Brain pericyte (primary cell): ENCODE measurements around the gene FAM210B.
"Not testable (repeated sequence)": the region's sequence is repeated elsewhere in the genome, so short reads cannot be mapped to it uniquely, and the experiment has no call there.

Source experiments
- DNase-seq: peaks from one replicate; pipeline ENCODE4 v3.0.0-alpha.2; 2012; ENCODE audit warnings: low read depth, low spot score

FAM210B gene, protein sequence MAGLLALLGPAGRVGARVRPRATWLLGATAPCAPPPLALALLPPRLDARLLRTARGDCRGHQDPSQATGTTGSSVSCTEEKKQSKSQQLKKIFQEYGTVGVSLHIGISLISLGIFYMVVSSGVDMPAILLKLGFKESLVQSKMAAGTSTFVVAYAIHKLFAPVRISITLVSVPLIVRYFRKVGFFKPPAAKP

DNA sequence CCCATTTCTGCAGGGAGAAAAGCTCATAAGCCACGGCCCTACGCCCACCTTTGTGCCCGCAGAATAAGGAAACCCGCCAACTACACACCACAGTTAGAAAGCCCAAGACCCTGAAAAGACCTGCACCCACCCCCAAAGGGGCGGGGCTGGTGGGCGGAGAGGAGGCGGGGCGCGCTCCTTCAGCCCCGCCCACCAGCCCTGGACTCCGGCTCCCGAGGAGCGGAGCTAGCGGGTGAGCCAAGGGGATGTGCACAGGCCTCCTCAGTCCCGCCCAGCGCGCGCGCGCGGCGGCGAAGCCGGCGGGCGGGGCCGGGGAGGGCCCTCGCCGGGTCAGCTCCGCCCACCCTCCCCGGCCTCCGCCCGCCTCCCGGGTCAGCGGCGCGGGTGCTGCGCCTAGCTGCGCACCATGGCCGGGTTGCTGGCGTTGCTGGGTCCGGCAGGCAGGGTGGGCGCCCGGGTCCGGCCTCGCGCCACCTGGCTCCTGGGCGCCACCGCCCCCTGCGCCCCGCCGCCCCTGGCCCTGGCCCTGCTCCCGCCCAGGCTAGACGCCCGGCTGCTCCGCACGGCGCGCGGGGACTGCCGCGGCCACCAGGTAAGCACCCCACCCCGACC is at the start of gene FAM210B:
Gene FAM210B, plus strand, starts transcription at position 375 of the 612 bp plus-strand sequence. Its CDS starts 32 bp downstream, at position 407.
- peak; percentile 42 for DNase-seq

- no peak for DNase-seq
These were observed 42.7 kb upstream of the FAM210B start for GRCh38 chr20:56316051-56316450.

GRCh38 chr20:56316483-56316882 is 42.3 kb upstream of the FAM210B start:
- no peak for DNase-seq

DNA sequence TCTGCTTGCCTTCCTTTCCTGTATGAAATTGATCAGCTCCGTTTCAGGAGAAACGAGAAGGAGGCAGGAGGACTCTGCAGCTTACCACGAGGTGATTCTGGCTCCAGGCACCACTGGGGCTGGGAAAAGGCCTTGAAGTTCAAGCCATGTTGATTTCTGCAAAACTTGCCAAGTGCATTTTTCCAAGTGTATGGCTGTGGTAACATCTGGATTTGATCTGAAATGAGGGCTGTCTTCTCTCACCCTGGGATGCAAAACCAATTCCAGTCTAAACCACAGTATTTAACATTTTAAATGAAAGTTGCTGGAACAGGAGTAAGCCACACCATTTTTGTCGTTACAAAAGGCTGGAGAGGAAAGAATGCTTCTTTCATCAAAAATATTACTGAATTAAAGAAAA is 36.1 kb upstream of the FAM210B start:
- DNase-seq, result no peak

DNA sequence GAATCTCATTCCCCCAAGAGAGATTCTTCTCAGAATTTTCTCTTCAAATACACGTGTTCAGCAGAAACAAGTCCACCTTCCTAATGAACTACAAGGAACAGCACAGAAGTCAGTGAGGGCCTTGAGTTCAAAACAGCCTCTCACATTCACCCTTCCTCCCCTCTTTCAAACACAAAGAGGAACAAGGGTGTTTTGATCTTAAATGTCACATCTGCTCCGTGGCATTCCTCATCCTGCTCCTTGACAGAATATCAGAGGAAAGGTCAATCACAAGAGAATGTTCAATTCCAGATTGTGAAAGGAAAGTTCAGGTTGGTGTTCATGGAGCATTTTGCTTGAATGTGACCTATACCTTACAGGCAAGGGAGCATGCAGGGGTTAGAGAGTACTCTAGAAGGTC is 35.6 kb upstream of the FAM210B start:
- no peak for DNase-seq

- no peak for DNase-seq
These were observed 35.1 kb upstream of the FAM210B start for GRCh38 chr20:56323656-56324055.

DNA sequence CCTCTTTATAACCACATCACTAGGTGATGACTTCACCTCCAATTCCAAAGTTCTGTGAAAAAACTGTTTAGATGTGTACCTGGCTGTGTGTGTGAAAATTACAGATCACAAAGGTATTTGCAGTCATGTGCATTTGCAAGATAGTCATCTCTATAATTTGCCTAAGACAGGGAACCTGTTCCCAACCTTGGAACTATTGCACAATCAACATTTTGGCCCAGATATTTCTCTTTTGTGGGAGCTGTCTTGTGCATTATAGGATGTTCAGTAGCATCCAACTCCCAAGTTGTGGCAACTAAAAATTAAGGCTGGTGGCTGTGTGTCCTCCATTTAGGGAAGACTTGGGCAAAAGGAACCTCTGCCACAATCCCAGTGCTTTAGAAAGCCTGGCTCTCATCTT is 34.0 kb upstream of the FAM210B start:
- DNase-seq, result no peak

- DNase-seq, result no peak
These were observed 29.9 kb upstream of the FAM210B start for GRCh38 chr20:56328861-56329260.

- not testable (repeated sequence) for DNase-seq
These were observed 22.1 kb upstream of the FAM210B start for GRCh38 chr20:56336709-56337108.

- DNase-seq, result no peak
These were observed 16.0 kb upstream of the FAM210B start for GRCh38 chr20:56342783-56343182.

DNA sequence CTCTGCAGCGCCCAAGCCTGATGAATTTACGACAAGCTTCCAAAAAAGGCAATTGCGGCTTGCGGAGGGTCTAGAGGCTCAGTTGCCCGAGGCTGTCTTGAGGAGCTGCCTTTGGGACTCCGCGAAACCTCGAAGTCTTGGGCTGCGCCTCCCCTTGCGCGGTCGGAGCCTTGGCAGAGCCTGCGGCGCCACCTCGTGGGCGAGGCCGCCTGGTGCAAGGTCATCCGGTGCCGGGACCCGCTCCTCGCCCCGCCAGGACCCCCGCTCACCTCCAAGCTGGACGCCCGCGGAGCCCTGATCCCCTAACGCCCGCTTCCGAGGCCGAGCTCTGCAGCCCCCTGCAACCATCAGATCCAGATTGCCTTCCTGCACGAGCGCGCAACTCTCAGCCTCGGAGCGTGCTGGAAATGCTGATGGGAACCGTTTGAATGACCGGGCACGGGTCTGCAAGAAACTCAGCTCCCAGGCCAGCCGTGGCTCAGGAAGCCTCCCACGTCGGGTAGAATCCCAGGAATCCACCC is 14.9 kb upstream of the FAM210B start:
- DNase-seq, result no peak

DNA sequence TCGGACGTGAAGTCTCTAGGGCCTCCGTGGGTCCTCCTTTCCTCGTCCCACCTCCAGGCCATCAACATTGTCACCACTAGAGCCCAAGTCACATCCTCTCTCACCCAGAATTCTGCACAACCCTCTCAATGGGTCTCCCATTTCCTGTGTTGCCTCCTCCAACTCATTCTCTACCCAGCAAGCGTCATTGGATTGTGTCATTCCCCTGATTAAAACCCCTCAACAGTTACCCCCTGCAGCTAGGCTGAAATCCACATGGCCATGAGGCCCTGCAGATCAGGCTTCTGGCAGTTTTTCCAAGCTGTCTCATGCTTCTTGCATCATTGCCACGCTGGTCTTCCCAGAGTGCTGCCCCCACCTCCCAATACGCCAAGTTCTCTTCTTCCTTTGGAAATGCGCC is 12.9 kb upstream of the FAM210B start:
- no peak for DNase-seq

- no peak for DNase-seq
These were observed 11.0 kb upstream of the FAM210B start for GRCh38 chr20:56347628-56348304.

DNA sequence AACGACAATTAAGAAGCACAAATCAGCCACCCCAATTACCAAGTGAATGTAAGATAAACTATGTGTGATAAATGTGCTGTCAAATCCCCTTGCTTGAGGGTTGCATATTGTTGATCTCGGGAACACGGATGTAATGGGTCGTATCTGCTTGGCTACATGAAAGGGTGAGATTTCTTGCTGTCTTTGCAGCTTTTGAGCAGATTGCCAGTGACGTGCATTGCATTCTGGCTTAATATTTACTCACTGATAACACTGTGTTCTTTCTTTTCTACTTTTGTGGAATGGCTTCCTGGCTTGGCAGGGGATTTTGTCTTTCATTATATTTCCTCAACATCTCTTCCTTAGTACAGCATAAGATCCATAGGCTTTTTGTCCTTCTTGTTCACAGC is 10.5 kb upstream of the FAM210B start:
- no peak for DNase-seq

DNA sequence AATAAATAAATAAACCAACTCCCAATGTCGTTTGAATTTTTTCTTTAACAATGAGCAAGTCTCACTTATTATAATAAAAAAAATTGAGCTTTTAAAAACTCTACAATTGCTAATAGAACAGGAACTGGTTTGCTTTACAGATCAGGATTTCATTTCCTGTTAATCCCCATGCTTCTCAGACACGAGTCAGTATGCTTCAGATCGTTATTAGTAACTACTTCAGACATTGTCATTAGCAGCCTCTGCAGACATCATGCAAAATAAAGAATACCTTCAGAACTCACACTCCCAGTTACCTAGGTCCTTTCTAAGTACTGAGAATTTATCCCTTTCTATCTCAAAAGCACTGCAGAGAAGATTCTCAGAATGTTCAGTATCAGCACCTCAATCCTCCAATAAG is 10.0 kb upstream of the FAM210B start:
- no peak for DNase-seq

DNA sequence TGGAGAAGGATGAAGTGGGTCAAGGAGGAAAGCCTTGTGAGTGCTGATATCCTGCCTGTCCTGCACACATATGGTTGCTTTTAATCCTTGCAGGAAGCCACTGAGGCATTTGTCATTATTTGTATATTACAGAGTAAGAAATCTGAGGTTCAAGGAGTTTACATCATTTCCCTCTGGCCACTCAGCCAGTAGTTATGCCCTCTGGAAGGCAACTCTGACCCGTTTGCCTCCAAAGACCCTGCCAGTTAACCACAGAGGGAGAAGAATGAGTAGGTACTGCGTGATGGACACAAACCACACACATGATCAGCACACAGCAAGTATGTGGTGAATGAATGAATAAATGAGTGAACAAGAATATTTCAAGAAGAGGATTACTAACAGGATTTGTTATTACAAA is 7.9 kb upstream of the FAM210B start:
- DNase-seq, result no peak

DNA sequence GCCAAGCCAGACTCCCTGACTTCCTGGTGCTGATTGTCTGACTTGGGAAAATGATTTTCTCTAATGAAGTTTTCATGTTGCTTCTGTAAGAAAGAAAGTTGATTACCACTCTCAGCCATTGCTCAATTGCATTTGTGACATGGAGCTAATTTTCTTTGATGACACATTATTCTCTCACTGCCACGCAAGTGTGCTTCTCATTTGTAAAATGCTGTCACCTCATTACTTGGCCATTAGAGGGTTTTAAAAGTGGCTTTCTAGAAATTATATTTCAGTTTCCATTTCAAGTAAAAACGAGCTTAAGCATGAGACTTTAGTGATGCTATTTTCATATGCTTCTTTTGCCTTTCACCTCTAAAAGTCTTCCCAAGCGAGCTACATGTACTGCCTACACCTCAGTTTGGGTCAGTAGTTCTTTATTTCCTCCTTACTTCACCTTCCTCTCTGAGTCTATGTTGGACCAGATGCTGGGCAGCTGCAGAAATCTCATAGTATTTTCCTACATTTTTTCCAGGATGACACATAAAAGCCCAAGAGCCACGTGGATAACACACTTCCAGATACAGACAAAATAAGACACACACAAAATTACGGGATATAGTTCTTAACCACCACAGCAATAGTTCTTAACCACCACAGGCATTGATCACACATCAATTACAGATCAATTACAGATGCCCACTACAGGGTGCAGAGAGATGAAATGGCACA is 6.3 kb upstream of the FAM210B start:
- no peak for DNase-seq

DNA sequence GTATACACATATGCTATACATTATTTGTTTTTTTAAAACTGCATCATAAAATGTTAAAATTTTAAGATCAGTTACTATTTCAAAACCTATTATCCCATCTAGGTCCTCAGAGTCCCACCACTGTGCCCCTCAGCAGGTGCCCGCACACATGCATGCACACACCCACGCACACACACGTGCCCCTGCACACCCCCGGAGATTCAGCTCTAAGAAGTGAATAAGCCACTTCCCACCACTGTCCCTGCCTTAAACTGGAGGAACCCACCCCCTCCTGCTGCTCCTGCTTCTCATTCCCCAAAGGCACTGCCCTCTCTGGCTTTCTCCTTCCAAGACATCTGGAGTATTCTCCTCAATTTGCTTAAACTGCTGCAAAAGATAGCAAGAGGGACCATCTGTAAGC is 5.4 kb upstream of the FAM210B start:
- no peak for DNase-seq

- no peak for DNase-seq
These were observed 704 bp upstream of the FAM210B start for GRCh38 chr20:56358070-56358469.

DNA sequence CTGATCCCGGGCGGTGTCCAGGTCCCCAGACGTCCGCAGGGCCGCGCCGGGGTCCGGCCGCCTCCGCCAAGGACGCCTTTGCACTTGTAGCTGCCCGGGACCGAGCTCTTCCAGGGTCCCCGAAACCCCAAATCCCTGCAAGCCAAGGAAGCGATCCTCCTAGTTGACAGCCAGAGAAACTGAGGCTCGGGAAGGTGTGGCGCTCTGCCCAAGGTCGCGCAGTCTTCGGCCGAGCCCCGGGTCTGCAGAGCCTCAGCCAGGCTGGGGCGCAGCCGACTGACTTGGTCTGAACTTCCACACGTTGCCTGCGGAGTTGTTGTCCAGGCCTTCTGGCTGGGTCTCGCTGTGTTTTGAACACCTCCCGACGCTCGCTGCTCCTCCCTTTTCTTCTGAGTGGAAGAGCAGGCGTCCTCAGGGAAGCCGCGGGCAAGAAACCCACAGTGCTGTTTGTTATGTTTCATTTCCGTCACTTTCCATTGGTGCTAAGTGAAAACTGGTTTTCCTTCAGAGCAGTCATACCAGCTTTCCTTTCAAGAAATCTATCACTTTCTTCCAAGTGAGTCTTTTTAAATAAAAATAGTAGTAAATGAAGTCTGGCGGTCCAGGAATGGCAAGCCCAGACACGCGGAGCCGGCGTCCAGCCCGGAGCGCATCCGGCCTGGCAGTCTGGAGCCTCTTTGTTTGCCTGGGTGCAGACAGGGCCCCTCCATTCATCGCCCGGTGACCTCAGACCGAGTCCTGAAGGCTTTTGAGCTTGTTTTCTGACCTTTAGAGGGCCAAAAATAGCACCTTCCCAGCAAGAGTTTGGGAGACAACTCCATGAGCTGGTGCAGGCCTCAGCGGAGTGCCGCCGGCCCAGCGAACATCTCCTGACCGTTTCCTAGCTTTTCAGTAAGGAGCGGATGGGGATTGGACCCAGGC is 698 bp downstream of the FAM210B start:
- peak; percentile 15 for DNase-seq
